Endothelial cell of umbilical vein (primary cell): ENCODE results near the gene TXNRD2.

ENCODE experiments used
- EZH2 ChIP-seq: IDR thresholded peaks from 2 replicates; pipeline ENCODE4 v1.6.1; 2012; ENCODE audit warnings: borderline replicate concordance, low read depth, mild to moderate bottlenecking, moderate library complexity, low read length, inconsistent platforms; ENCODE audit not compliant: severe bottlenecking
- FOS ChIP-seq: IDR thresholded peaks from 2 replicates; pipeline ENCODE4 v1.6.1; 2011; ENCODE audit warnings: mild to moderate bottlenecking, low read length, moderate library complexity, borderline replicate concordance; ENCODE audit not compliant: insufficient read depth
- MAX ChIP-seq: IDR thresholded peaks from 2 replicates; pipeline ENCODE4 v1.6.1; 2011; ENCODE audit not compliant: insufficient read depth, insufficient read length
- POLR2A ChIP-seq: IDR thresholded peaks from 2 replicates; pipeline ENCODE4 v1.6.1; 2012; ENCODE audit warnings: low read depth, mild to moderate bottlenecking, control low read depth, low read length
- POLR2AphosphoS5 ChIP-seq: IDR thresholded peaks from 2 replicates; pipeline ENCODE4 v1.6.1; 2012; ENCODE audit warnings: low read depth, mild to moderate bottlenecking, control low read depth, low read length, moderate library complexity; ENCODE audit not compliant: insufficient read depth
- TF ChIP-seq, protein P1 (sequence below), 2 donors: IDR thresholded peaks; 1 replicate in 1 of 2; 2 replicates in 1 of 2; pipeline ENCODE4 v1.5.1; 2011; ENCODE audit warnings: low read length in 2 of 2, mild to moderate bottlenecking in 2 of 2, moderate library complexity in 2 of 2, control low read depth in 1 of 2, inconsistent platforms in 1 of 2, low read depth in 1 of 2; ENCODE audit not compliant: insufficient read depth in 1 of 2; ENCODE audit errors: extremely low read depth in 1 of 2

GRCh38 chr22:19862619-19863246, 78.9 kb downstream of the TXNRD2 start:
- TF ChIP-seq, protein P1, sequence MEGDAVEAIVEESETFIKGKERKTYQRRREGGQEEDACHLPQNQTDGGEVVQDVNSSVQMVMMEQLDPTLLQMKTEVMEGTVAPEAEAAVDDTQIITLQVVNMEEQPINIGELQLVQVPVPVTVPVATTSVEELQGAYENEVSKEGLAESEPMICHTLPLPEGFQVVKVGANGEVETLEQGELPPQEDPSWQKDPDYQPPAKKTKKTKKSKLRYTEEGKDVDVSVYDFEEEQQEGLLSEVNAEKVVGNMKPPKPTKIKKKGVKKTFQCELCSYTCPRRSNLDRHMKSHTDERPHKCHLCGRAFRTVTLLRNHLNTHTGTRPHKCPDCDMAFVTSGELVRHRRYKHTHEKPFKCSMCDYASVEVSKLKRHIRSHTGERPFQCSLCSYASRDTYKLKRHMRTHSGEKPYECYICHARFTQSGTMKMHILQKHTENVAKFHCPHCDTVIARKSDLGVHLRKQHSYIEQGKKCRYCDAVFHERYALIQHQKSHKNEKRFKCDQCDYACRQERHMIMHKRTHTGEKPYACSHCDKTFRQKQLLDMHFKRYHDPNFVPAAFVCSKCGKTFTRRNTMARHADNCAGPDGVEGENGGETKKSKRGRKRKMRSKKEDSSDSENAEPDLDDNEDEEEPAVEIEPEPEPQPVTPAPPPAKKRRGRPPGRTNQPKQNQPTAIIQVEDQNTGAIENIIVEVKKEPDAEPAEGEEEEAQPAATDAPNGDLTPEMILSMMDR (IDR thresholded peaks at IDR 0.05; ENCODE audit: extremely low read depth in 1 of 2, insufficient read depth in 1 of 2, low read depth in 1 of 2, low read length in 2 of 2), result no peak
- TF ChIP-seq EZH2 (no peak), POLR2AphosphoS5 (no peak), POLR2A (no peak), MAX (no peak), FOS (no peak)
